Esophagus squamous epithelium (tissue), 5 donors: ENCODE data around the gene ADCY7. TPM values are rescaled to one million over a fixed set of nuclear protein-coding genes. Genes with fewer than 3 reads are reported as not detected.

ENCODE experiments used
- DNase-seq: peaks from one replicate; lab custom pipeline; 2025; lab: John Stamatoyannopoulos, UW
- H3K27ac ChIP-seq, 4 donors: fragments of 200-600 bp; sonication (generic); one replicate each; pipeline ENCODE4 v1.5.1; 2016 to 2019; ENCODE audit warnings: mild to moderate bottlenecking in 1 of 4
- H3K27me3 ChIP-seq, 4 donors: fragments of 200-600 bp; sonication (generic); 1 replicate in 3 of 4; 2 replicates in 1 of 4; pipeline versions ENCODE4 v1.5.1 to v1.6.0; 2017 to 2021; ENCODE audit warnings: antibody characterized with exemption in 1 of 4
- H3K36me3 ChIP-seq, 3 donors: fragments of 200-600 bp; sonication (generic); one replicate each; pipeline ENCODE4 v1.5.1; 2016 to 2019
- H3K4me1 ChIP-seq, 3 donors: fragments of 200-600 bp; sonication (generic); one replicate each; pipeline ENCODE4 v1.5.1; 2017 to 2019
- H3K4me3 ChIP-seq, 4 donors: fragments of 200-600 bp; sonication (generic); 1 replicate in 3 of 4; 2 replicates in 1 of 4; pipeline ENCODE4 v1.5.1; 2016 to 2019; ENCODE audit warnings: mild to moderate bottlenecking in 2 of 4, moderate library complexity in 1 of 4
- H3K9me3 ChIP-seq, 3 donors: fragments of 200-600 bp; sonication (generic); one replicate each; pipeline ENCODE4 v1.5.1; 2016 to 2019
- POLR2A ChIP-seq, 4 donors: fragments of 450-650 bp; IDR thresholded peaks; one replicate each; pipeline ENCODE4 v1.6.1; 2017; ENCODE audit warnings: antibody characterized with exemption in 4 of 4, mild to moderate bottlenecking in 4 of 4, moderate library complexity in 3 of 4
- WGBS, 2 donors: methylation state at CpG; one replicate each; pipeline ENCODE4 v1.1.5; 2018; 5-methylcytosine and 5-hydroxymethylcytosine counted together
- intact Hi-C: fragments of 100-400 bp; cut with DNase I; formaldehyde crosslinking; loops from one replicate; pipeline ENCODE4 v1.15.0; 2022
- total RNA-seq, 4 donors: library from RNA; depleted of rRNA; stranded (reverse); fragments of >200 nt; gene quantifications; one replicate each; pipeline ENCODE4 v1.1.0, GENCODE V29; 2016
- TF ChIP-seq, protein P1 (sequence below), 6 experiments: fragments of 450-650 bp in 4 of 6; fragments of 200-600 bp in 2 of 6; sonication (generic) in 2 of 6; IDR thresholded peaks; one replicate each; pipeline ENCODE4 v1.5.1; 2016 to 2019; ENCODE audit warnings: antibody characterized with exemption in 6 of 6, mild to moderate bottlenecking in 4 of 6, moderate library complexity in 4 of 6
- donor health status: DM: yes; HTN: yes; CAD: no.

Gene ADCY7
- total RNA-seq, 4 donors from 2014 or later, result 21.2 to 23.9 (median 23.3) TPM

DNA sequence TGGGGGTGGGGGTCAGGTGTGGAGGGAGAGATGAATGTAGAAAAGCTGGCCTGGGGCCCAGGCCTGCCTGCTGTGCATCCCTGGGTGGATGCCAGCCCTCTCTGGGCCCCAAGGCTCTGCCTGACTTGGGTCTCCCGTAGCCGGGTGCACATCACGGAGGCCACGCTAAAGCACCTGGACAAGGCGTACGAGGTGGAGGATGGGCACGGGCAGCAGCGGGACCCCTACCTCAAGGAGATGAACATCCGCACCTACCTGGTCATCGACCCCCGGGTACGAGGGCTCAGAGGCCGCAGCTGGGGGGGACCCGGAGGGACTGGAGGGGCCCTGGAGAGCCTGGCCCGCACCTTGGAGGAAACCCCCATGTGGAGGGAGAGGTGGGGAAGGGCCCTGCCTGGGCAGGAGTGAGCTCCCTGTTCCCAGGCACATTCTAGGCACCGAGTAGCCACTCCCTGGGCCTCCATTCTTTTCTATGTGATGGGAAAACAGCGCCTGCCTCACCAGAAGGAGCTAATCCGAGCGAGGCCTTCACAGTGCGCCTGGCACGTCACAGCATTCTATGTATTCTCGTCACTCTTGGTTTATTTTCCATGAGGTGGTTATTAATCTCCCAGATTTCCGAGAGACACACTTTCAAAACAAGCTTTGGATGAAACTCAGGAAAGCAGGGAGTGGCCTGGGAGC is 34.7 kb downstream of the ADCY7 start:
- Histone ChIP-seq H3K4me3 (peak overlapping the region in 1 of 4 donors; percentile 18), H3K36me3 (peaks cover 0 to 84% (median 0%) of the 10 kb centered on the region in 3 donors), H3K27me3 (no peaks in the 10 kb centered on the region), H3K9me3 (no peaks in the 10 kb centered on the region), H3K4me1 (peaks cover 12 to 42% (median 16%) of the 10 kb centered on the region in 3 donors), H3K27ac (peak overlapping the region; percentile 51 to 79 (median 74))
- 78 to 82% methylated on average over 8 to 20 of the region's 23 CpGs for whole genome bisulfite sequencing, 2 donors
- no peak for DNase-seq
- intact Hi-C loops, result no loop called here
- no peak for TF ChIP-seq POLR2A (IDR thresholded peaks at IDR 0.05)
- TF ChIP-seq, protein P1, sequence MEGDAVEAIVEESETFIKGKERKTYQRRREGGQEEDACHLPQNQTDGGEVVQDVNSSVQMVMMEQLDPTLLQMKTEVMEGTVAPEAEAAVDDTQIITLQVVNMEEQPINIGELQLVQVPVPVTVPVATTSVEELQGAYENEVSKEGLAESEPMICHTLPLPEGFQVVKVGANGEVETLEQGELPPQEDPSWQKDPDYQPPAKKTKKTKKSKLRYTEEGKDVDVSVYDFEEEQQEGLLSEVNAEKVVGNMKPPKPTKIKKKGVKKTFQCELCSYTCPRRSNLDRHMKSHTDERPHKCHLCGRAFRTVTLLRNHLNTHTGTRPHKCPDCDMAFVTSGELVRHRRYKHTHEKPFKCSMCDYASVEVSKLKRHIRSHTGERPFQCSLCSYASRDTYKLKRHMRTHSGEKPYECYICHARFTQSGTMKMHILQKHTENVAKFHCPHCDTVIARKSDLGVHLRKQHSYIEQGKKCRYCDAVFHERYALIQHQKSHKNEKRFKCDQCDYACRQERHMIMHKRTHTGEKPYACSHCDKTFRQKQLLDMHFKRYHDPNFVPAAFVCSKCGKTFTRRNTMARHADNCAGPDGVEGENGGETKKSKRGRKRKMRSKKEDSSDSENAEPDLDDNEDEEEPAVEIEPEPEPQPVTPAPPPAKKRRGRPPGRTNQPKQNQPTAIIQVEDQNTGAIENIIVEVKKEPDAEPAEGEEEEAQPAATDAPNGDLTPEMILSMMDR (IDR thresholded peaks at IDR 0.05), result no peak

DNA sequence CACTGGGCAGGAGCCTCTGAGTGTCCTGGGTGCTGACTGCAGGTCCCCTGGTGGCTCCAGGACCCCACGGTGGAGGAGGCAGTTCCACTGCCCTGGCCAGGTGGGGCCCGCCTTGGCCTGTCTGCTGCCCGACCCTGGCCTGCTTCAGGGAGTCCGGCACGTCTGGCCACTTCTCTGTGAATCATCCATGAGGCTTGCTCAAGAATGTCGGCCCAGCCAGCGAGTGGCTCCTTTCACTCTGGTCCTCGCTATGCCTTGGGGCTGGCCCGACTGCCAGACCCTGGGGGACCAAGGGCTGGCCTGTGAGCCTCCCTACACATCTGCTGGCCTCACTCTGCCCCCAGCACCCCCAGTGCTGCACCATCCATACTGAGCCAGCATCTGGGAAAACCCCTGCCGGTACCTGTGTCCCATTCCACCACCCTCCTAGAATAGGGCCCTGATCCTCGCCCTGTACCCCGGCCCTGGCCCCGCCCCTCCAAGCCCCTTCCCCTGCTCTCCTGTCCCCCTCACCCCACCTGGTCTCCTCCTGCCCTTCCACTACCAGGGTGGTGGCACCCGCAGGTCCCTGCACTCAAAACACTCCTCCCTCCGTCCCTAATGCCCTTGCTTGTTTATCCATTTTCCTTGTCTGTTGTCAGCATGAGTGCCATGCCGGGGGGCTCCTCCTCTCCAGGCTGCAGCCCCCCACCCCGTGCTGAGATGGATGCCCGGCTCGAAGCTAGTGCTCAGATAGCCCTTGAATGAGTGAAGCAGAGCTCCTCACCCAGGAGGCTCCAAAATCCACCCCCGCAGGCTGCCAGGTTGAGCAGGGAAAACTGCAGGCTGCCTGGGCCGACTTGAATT is 35.5 kb downstream of the ADCY7 start:
- peak overlapping the region in 1 of 4 donors; percentile 18 for H3K4me3 ChIP-seq
- H3K4me1 ChIP-seq, result peaks cover 12 to 42% (median 16%) of the 10 kb centered on the region in 3 donors
- DNase-seq, result no peak
- intact Hi-C loops, result no loop called here
- TF ChIP-seq, protein P1 (IDR thresholded peaks at IDR 0.05), result no peak
- no peak for TF ChIP-seq POLR2A (IDR thresholded peaks at IDR 0.05)
- H3K36me3 ChIP-seq, result peaks cover 0 to 83% (median 0%) of the 10 kb centered on the region in 3 donors
- 41 to 80% methylated on average over 7 to 8 of the region's 21 CpGs for WGBS, 2 donors
- no peaks in the 10 kb centered on the region for H3K9me3 ChIP-seq
- no peaks in the 10 kb centered on the region for H3K27me3 ChIP-seq
- H3K27ac ChIP-seq, result peak overlapping the region; percentile 51 to 79 (median 74)

DNA sequence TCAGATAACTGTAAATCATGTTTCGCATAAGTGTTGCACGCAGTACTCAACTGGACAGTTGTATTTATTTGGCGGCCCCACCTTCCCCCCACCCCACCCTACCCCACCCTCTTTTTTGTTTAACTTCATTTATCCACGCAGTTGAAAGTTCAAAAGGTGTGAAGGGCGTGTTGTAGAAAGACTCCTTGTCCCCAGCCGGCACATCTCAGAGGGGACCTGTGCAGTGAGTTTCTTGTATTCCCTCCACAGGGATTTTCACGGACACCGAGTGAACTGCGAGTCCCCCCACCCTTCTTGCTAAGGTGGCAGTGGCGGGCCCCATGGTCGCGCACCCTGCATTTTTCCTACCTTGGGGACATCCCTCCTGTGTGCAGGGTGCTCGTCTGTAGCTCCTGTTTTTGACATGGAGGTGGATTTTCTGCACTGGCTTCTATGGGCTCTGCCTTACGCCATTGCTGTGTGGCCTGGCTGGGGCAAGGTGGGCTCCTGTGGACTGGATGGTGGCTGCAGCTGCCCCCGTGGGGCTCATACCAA is 36.2 kb downstream of the ADCY7 start:
- H3K9me3 ChIP-seq, result no peaks in the 10 kb centered on the region
- no peak for TF ChIP-seq POLR2A (IDR thresholded peaks at IDR 0.05)
- TF ChIP-seq, protein P1 (IDR thresholded peaks at IDR 0.05), result no peak
- DNase-seq, result no peak
- peaks cover 12 to 42% (median 16%) of the 10 kb centered on the region in 3 donors for H3K4me1 ChIP-seq
- no peaks in the 10 kb centered on the region for H3K27me3 ChIP-seq
- intact Hi-C loops, result no loop called here
- peak overlapping the region in 1 of 4 donors; percentile 39 for H3K27ac ChIP-seq
- H3K36me3 ChIP-seq, result peaks cover 0 to 81% (median 0%) of the 10 kb centered on the region in 3 donors
- 81 to 88% methylated on average over 10 to 12 of the region's 15 CpGs for WGBS, 2 donors
- H3K4me3 ChIP-seq, result no peak overlapping the region

DNA sequence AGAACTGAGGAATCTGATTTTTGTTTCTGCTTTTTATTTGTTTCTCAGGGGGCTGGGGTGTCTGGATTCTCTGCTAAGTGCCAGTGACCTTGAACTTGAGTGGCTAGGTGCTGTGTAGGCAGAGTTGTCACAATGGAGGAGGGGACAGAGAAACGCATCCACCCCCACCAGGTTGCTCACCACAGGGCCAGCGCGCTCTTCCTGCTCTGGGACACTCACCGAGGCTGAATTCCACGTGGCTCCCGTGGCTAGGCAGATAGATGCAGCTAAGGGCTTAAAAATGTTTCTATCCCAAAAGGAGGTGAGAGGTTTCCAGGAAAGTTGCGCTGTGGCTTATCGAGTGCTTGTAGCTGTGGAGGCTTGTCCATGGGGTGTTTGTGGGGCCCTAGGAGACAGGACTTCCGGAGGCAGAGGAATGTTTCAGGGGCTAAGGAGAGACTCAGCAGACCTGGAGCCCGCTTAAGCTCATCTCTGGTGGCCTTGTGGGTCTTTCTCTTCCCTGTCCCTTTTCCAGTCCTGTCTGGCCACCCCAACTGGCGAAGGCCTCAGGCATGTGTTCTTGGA is 36.8 kb downstream of the ADCY7 start:
- WGBS, 2 donors, result 89 to 90% methylated on average over 2 to 7 of the region's 11 CpGs
- Histone ChIP-seq H3K27ac (peak overlapping the region in 1 of 4 donors; percentile 39), H3K4me1 (peaks cover 12 to 42% (median 16%) of the 10 kb centered on the region in 3 donors), H3K9me3 (no peaks in the 10 kb centered on the region), H3K27me3 (no peaks in the 10 kb centered on the region), H3K4me3 (no peak overlapping the region), H3K36me3 (peaks cover 0 to 78% (median 0%) of the 10 kb centered on the region in 3 donors)
- DNase-seq, result no peak
- intact Hi-C loops, result no loop called here
- no peak for TF ChIP-seq POLR2A (IDR thresholded peaks at IDR 0.05)
- TF ChIP-seq, protein P1 (IDR thresholded peaks at IDR 0.05), result no peak
